HL-60 (cell line): Measurements from ENCODE around the gene TGFB1I1.

Source experiments
- CTCF ChIP-seq: IDR thresholded peaks from one replicate; pipeline ENCODE4 v1.5.1; 2011; ENCODE audit warnings: low read length, control low read depth, inconsistent platforms; ENCODE audit not compliant: insufficient read depth
- POLR2AphosphoS5 ChIP-seq: IDR thresholded peaks from 2 replicates; pipeline ENCODE4 v1.6.1; 2012; ENCODE audit warnings: low read depth
- SPI1 ChIP-seq: IDR thresholded peaks from 2 replicates; pipeline ENCODE4 v1.6.1; 2012; ENCODE audit warnings: low read depth, mild to moderate bottlenecking, borderline replicate concordance
- TF ChIP-seq, protein P1 (sequence below): IDR thresholded peaks from 2 replicates; pipeline ENCODE4 v1.6.1; 2012; ENCODE audit warnings: low read depth; ENCODE audit not compliant: insufficient replicate concordance

- TF ChIP-seq CTCF, result no peak
- TF ChIP-seq, protein P1, sequence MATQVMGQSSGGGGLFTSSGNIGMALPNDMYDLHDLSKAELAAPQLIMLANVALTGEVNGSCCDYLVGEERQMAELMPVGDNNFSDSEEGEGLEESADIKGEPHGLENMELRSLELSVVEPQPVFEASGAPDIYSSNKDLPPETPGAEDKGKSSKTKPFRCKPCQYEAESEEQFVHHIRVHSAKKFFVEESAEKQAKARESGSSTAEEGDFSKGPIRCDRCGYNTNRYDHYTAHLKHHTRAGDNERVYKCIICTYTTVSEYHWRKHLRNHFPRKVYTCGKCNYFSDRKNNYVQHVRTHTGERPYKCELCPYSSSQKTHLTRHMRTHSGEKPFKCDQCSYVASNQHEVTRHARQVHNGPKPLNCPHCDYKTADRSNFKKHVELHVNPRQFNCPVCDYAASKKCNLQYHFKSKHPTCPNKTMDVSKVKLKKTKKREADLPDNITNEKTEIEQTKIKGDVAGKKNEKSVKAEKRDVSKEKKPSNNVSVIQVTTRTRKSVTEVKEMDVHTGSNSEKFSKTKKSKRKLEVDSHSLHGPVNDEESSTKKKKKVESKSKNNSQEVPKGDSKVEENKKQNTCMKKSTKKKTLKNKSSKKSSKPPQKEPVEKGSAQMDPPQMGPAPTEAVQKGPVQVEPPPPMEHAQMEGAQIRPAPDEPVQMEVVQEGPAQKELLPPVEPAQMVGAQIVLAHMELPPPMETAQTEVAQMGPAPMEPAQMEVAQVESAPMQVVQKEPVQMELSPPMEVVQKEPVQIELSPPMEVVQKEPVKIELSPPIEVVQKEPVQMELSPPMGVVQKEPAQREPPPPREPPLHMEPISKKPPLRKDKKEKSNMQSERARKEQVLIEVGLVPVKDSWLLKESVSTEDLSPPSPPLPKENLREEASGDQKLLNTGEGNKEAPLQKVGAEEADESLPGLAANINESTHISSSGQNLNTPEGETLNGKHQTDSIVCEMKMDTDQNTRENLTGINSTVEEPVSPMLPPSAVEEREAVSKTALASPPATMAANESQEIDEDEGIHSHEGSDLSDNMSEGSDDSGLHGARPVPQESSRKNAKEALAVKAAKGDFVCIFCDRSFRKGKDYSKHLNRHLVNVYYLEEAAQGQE, result no peak
- TF ChIP-seq POLR2AphosphoS5, result no peak
- TF ChIP-seq SPI1, result no peak
Observed at GRCh38 chr16:31472709-31473203, 804 bp downstream of the TGFB1I1 start.
